ENCODE measurements around the gene GRK3.
"Not testable (repeated sequence)": the region's sequence is repeated elsewhere in the genome, so short reads cannot be mapped to it uniquely, and the experiment has no call there.

GRK3 gene

DNA sequence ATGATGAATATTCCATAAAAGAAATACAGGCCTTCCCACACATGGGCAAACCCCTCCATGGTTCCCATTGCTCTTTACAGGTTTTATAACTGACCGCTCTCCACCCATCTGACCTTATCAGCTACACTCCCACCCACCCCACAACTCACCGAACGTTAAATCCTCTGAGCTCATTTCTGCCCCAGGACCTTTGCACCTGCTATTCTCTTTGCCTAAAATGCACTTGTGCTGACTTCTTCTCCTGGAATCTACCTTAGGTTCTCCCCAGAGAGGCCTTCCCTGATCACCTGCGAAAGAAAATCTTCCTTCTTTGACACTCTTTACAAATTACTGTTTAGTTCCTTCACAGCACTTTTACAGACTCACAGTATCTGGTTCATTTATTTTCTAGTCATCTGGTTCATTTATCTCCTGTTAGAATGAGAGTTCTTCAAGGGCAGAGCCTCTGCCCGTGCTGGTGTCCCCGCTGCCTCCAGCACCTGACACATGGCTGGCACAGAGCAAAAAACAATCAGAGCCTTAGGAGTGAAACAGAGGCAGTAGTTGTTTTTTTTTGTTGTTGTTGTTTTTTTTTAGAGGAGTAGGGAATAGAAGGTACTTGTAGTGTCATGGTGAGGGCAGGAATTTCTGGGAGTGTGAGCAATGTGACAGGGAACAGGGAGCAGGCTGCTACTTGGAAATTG, 21.6 kb upstream of the GRK3 start:
- Mint-ChIP-seq H3K4me1 (no peaks in the 10 kb centered on the region), H3K4me3 (no peak overlapping the region), H3K36me3 (no peaks in the 10 kb centered on the region), H3K27me3 (no peaks in the 10 kb centered on the region), H3K9me3 (no peaks in the 10 kb centered on the region), H3K27ac (no peak overlapping the region)

DNA sequence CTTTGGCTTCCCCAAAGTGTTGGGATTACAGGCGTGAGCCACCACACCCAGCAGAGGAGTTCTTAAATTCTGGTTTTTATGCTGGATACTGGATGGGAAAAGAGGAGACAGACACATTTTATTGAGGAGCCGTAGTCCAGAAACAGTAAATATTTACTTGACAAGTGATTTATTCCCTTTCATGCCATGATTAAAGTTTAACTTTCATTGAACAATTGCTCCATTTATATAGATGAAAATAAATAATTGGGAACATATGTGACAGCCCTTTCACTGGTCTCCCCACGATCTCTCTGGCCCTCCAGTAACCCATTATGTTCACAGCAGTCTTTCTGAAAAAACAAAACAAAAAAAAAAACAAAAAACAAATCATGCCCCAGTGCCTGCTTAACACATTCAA, 19.3 kb upstream of the GRK3 start:
- H3K36me3 Mint-ChIP-seq, result no peaks in the 10 kb centered on the region
- no peaks in the 10 kb centered on the region for H3K4me1 Mint-ChIP-seq
- no peaks in the 10 kb centered on the region for H3K27me3 Mint-ChIP-seq
- H3K27ac Mint-ChIP-seq, result no peak overlapping the region
- no peak overlapping the region for H3K4me3 Mint-ChIP-seq
- no peaks in the 10 kb centered on the region for H3K9me3 Mint-ChIP-seq

DNA sequence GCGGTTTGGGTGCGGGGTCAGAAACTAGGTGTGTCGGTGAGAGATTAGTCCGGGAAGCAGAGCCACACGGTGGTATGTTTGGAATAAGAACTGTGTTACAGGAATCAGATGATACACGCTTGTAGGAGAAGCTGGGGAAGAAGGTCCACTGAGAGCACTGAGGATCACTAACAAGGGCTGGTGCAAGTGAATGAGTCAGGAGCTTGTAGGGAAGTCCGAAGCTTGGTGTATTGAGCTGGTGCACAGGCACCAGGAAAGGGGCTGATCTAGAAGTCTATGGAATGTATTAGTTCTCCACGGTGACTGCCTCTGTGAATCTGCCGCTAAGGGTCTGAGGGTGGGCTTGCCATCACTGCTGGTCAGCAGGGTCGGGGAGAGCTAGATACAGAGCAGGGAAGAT, 18.8 kb upstream of the GRK3 start:
- no peaks in the 10 kb centered on the region for H3K4me1 Mint-ChIP-seq
- H3K27me3 Mint-ChIP-seq, result no peaks in the 10 kb centered on the region
- no peak overlapping the region for H3K27ac Mint-ChIP-seq
- H3K4me3 Mint-ChIP-seq, result no peak overlapping the region
- no peaks in the 10 kb centered on the region for H3K9me3 Mint-ChIP-seq
- H3K36me3 Mint-ChIP-seq, result no peaks in the 10 kb centered on the region

DNA sequence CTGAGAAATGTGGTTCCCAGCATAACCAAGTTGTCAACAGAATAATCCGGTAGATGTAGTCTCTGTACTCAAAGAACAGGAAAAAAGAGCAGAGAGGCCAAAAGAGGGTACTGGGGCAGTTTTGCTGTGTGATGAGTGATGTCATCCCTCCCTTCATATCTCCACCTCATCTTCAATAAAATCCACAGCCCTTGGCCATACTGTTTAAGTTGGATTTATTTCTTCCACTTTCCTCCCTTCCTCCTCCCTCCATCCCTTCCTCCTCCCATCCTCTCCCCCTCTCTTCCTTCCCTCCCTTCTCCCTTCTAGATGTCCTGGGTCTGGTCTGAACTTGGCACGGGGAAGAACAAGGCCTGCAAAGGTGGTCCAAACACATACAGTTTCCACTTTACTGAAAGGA, 18.2 kb upstream of the GRK3 start:
- Mint-ChIP-seq H3K9me3 (no peaks in the 10 kb centered on the region), H3K4me1 (no peaks in the 10 kb centered on the region), H3K4me3 (no peak overlapping the region), H3K27ac (no peak overlapping the region), H3K36me3 (no peaks in the 10 kb centered on the region), H3K27me3 (no peaks in the 10 kb centered on the region)

DNA sequence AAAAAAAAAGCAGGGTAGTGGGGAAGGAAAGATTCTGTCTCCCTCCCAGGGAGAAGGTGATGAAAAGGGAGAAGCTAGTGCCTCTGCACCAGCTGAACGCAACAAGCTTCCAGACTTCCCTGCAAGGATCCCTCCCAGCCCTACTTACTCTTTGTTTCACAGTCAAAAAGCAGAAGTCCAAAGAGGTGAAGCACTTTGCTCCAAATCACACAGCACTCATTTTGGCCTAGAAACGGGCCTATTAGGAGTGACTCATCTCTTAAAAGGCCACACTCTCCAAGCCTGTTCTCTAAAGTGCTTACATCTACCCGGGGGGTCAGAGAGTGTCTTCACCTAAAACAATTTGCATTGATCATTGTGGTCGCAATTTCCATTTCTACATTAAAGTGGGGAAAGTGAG, 17.7 kb upstream of the GRK3 start:
- Mint-ChIP-seq H3K36me3 (no peaks in the 10 kb centered on the region), H3K27ac (no peak overlapping the region), H3K27me3 (no peaks in the 10 kb centered on the region), H3K4me3 (no peak overlapping the region), H3K4me1 (no peaks in the 10 kb centered on the region), H3K9me3 (no peaks in the 10 kb centered on the region)

DNA sequence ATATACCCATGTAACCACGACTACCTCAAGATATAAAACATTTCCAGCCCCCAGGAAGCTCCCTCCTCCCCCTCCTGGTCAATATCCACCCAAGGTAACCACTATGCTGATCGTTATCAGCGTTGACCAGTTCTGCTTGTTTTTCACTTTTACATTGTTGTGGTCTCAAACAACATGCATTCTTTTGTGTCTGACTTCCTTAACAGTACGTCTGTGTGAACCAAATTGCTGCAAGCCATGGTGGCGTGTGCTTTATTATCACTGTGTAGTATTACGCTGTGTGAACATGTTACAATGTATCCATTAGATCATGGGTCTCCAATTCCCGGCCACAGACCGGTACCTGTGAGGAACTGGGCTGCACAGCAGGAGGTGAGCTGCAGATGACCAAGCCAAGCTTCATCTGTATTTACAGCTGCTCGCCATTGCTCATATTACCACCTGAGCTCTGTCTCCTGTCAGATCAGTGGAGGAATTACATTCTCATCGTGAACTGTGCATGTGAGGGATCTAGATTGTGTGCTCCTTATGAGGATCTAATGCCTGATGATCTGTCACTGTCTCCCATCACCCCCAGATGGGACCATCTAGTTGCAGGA, 15.5 kb upstream of the GRK3 start:
- no peak overlapping the region for H3K4me3 Mint-ChIP-seq
- no peak overlapping the region for H3K27ac Mint-ChIP-seq
- H3K27me3 Mint-ChIP-seq, result no peaks in the 10 kb centered on the region
- H3K4me1 Mint-ChIP-seq, result no peaks in the 10 kb centered on the region
- no peaks in the 10 kb centered on the region for H3K36me3 Mint-ChIP-seq
- H3K9me3 Mint-ChIP-seq, result no peaks in the 10 kb centered on the region

DNA sequence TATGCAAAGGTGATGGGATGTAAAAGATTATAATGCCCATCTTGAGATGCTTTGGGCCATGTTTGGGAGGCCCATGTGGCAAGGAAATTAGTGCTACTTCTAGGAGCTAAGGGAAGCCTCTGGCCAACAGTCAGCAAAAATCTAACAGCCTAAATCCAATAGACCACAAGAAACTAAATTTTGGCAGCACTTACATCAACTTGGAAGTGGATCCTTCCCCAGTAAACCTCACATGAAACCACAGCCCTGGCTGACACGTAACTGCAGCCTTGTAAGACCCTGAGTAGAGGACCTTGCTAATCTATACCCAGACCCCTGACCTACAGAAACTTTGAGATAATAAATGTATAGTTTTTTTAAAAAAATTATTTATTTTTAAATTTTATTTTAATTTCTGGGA, 13.1 kb upstream of the GRK3 start:
- Mint-ChIP-seq H3K36me3 (no peaks in the 10 kb centered on the region), H3K27ac (no peak overlapping the region), H3K4me3 (no peak overlapping the region), H3K9me3 (no peaks in the 10 kb centered on the region), H3K27me3 (no peaks in the 10 kb centered on the region), H3K4me1 (no peaks in the 10 kb centered on the region)

DNA sequence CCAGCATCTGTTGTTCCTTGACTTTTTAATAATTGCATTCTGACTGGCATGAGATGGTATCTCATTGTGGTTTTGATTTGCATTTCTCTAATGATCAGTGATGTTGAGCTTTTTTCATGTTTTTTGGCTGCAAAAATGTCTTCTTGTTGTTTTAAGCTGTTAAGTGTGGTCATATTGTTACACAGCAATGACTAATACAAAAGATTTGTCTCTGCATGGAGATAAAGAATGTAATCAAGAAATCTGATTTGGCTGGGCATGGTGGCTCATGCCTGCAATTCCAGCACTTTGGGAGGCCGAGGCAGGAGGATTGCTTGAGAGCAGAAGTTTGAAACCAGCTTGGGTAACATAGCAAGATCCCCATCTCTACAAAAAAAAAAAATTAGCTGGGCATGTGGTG, 12.1 kb upstream of the GRK3 start:
- not testable (repeated sequence) for H3K9me3 Mint-ChIP-seq, H3K4me3 Mint-ChIP-seq, H3K27me3 Mint-ChIP-seq, H3K36me3 Mint-ChIP-seq, H3K4me1 Mint-ChIP-seq, H3K27ac Mint-ChIP-seq

DNA sequence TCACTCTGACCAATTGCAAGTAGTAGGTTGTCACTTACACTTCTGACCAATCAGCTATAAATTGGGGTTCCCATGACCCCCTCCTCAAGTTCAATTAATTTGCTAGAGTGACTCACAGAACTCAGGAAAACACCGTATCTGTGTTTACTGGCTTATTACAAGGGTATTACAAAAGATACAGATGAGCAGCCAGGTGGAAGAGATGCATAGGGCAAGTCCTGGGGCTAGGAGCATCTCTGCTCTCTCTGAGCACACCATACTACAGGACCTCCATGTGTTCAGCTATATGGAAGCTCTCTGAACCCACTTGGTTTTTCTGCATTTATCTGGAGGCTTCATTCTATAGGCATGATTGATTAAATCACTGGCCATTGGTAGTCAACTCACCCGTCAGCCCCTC, 11.3 kb upstream of the GRK3 start:
- no peaks in the 10 kb centered on the region for H3K4me1 Mint-ChIP-seq
- H3K4me3 Mint-ChIP-seq, result no peak overlapping the region
- no peaks in the 10 kb centered on the region for H3K9me3 Mint-ChIP-seq
- H3K36me3 Mint-ChIP-seq, result no peaks in the 10 kb centered on the region
- no peak overlapping the region for H3K27ac Mint-ChIP-seq
- H3K27me3 Mint-ChIP-seq, result no peaks in the 10 kb centered on the region

DNA sequence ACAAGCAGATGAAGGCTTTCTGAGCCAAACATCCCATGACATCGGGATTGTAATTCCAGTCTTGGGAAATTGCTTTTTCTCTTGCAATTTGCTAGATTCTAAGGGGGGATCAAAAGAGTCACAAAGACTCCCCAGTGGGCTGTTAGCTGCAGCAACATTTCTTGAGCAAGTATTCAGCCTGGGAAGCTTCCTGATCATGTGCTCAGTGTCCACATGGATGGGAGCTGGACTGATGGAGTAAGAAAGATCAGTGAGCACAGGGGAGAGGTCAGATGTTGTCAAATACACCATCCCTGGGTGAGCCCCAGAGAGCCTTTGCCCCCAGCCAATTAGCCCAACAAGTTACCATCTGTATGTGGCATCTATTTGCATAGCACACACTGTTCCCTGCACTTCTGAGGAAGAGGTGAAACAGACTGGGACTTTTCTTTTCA, 10.2 kb upstream of the GRK3 start:
- no peak overlapping the region for H3K4me3 Mint-ChIP-seq
- H3K36me3 Mint-ChIP-seq, result no peaks in the 10 kb centered on the region
- H3K4me1 Mint-ChIP-seq, result no peaks in the 10 kb centered on the region
- no peaks in the 10 kb centered on the region for H3K27me3 Mint-ChIP-seq
- H3K9me3 Mint-ChIP-seq, result no peaks in the 10 kb centered on the region
- no peak overlapping the region for H3K27ac Mint-ChIP-seq

DNA sequence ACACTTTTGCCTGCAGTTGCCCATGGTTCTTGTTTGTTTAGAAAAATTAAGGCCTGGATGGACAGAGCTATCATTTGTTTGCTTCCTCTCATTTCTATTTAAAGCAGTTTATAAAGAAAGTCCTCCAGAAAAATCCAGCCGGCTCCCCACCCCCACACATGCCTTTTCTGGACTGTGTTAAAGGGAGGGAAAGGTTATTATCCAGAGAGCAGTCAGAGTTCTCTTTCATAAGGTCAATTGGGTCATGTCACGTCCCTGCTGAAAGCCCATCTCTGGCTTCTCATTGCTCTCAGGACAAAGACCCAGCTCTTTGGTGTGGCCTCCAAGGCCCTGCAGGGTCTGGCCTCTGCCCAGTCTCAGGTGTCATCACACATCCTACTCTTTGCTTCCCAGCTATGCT, 9.8 kb upstream of the GRK3 start:
- Mint-ChIP-seq H3K36me3 (no peaks in the 10 kb centered on the region), H3K4me3 (no peak overlapping the region), H3K9me3 (no peaks in the 10 kb centered on the region), H3K27ac (no peak overlapping the region), H3K4me1 (no peaks in the 10 kb centered on the region), H3K27me3 (no peaks in the 10 kb centered on the region)

DNA sequence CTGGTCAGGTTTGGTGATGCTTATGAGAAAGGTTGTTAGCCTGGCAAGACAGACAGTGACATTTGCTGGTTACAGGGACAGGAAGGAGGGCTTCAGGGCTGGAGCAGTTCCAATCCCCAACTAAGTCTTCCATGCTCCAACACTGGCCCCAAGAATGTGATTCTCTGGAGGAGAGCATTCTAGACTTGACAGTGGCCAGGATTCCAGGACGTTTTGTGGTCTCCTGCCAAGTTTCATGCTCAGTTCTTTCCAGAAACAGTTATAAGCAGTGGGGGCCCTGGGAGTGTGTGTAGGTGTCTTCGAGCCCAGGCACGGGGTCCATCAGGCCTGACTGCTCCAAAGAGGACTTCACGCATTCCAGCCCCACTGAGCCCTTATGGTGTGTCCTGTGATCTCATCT, 8.9 kb upstream of the GRK3 start:
- Mint-ChIP-seq H3K9me3 (no peaks in the 10 kb centered on the region), H3K27ac (no peak overlapping the region), H3K27me3 (no peaks in the 10 kb centered on the region), H3K4me1 (no peaks in the 10 kb centered on the region), H3K36me3 (no peaks in the 10 kb centered on the region), H3K4me3 (no peak overlapping the region)

DNA sequence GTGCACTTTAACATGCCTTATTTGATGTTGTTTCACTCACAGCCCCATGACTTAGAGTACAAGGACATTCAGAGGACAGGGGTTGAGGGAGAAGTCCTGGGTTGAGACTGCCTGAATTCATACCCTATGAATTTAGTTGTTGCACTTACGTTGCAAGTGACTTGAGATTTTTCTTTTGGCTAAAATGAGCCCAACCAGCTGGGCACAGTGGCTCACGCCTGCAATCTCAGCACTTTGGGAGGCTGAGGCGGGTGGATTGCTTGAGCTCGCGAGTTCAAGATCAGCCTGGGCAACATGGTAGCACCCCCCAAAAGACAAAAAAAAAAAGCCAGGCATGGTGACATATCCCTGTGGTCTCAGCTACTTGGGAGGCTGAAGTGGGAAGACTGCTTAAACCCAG, 7.3 kb upstream of the GRK3 start:
- no peak overlapping the region for H3K4me3 Mint-ChIP-seq
- H3K4me1 Mint-ChIP-seq, result peaks cover 7% of the 10 kb centered on the region
- no peak overlapping the region for H3K27ac Mint-ChIP-seq
- H3K36me3 Mint-ChIP-seq, result no peaks in the 10 kb centered on the region
- no peaks in the 10 kb centered on the region for H3K27me3 Mint-ChIP-seq
- H3K9me3 Mint-ChIP-seq, result no peaks in the 10 kb centered on the region

DNA sequence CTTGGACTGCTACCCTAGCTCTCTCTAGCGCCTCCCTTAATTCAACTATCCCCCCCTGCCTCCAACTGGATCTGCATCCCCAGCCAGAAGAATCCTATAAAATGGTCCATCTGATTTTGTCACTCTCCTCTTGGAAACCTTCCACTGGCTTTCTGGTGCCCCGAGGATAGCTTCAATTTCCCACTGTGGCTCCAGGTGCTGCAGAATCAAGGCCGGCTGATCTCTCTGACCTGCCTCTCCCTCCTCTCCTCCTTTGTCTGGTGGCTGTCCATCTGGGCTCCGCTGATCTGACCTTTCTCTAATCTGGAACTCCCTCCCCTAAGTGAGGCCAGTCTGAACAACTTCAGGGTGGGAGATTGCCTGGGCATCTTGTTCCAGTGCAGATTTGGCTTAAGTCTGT, 6.1 kb upstream of the GRK3 start:
- Mint-ChIP-seq H3K27me3 (no peaks in the 10 kb centered on the region), H3K9me3 (no peaks in the 10 kb centered on the region), H3K36me3 (no peaks in the 10 kb centered on the region), H3K27ac (no peak overlapping the region), H3K4me1 (peaks cover 15% of the 10 kb centered on the region), H3K4me3 (no peak overlapping the region)

DNA sequence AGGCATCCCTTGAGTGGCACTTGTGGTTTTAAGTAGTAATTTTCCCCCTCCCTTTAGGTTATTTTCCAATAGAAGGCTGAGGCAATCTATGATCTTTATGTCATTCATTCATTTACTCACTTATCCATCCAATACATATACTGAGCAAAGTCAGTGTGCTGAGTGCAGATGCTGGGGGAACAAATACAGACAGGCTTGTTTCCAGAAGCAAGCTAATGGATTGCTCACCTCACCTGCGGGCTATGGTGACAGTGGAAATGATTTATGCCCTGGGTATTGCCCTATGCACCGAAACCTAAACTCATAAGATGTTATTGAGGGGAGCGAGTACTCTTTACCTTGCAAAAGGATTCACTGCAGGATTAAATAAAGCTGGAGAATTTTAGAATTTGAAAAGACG, 4.6 kb upstream of the GRK3 start:
- not testable (repeated sequence) for H3K36me3 Mint-ChIP-seq, H3K27me3 Mint-ChIP-seq, H3K27ac Mint-ChIP-seq, H3K9me3 Mint-ChIP-seq, H3K4me3 Mint-ChIP-seq
- peaks cover 23% of the 10 kb centered on the region for H3K4me1 Mint-ChIP-seq

DNA sequence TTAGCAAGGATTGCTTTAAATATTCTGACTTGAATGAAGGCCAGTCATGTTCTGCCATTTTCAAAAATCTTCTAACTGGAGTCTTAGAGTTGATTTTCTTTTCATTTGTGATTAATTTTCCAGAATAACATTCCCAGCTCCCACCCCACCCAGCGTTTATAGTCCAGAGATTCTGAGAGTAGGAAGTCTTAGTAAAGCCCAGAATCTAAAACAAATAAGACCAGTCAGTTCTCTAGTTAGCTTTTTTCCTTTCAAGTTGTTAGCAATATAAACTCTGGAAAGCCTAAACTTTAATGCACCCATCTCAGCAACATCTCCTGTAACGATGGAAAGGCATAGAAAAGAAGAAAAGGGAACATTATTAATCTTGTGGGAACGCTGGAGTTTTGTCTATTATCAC, 3.3 kb upstream of the GRK3 start:
- H3K9me3 Mint-ChIP-seq, H3K4me3 Mint-ChIP-seq, H3K27me3 Mint-ChIP-seq, H3K36me3 Mint-ChIP-seq: not testable (repeated sequence)
- peak overlapping the region; percentile 2 for H3K27ac Mint-ChIP-seq
- H3K4me1 Mint-ChIP-seq, result peaks cover 33% of the 10 kb centered on the region

DNA sequence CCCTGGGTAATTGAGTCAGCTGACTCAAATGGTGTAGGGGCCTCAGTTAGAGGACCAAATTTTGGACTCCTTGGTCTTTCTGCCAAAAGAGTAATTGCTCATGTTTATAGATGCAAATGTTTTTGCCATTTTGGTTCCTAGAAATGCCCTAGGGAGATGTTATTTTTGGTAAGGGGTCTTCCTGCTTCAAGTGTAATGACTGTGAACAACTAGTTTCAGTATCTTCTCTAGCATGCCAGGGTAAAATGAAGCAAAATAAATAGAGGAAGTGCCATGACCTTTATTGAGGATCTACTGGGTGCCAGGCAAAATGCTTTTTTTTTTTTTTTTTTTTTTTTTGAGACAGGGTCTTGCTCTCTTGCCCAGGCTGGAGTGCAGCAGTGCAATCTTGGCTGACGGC, 2.5 kb upstream of the GRK3 start:
- H3K27ac Mint-ChIP-seq, H3K27me3 Mint-ChIP-seq, H3K9me3 Mint-ChIP-seq, H3K4me3 Mint-ChIP-seq, H3K36me3 Mint-ChIP-seq: not testable (repeated sequence)
- peaks cover 37% of the 10 kb centered on the region for H3K4me1 Mint-ChIP-seq

All from activated naive CD4-positive, alpha-beta T cell treated with anti-CD3 and anti-CD28 coated beads, Interleukin-2, amount 50 U/mL, for 24 hours (primary cell).